Body of pancreas (tissue), 4 donors: ENCODE data around the gene ZCCHC13. TPM values are rescaled to one million over a fixed set of nuclear protein-coding genes. Genes with fewer than 3 reads are reported as not detected.
A peak's percentile ranks its signal among the peaks of the same experiment; 100 is the strongest.
"Not testable (repeated sequence)": the region's sequence is repeated elsewhere in the genome, so short reads cannot be mapped to it uniquely, and the experiment has no call there.

Experiments
- ATAC-seq: fragments of 150-250 bp; one replicate; pipeline ENCODE4 v1.9.1; 2016
- DNase-seq, 4 donors: peaks; one replicate each; pipeline ENCODE4 v3.0.0-alpha.2; 2019
- H3K27ac ChIP-seq, 4 donors: fragments of 200-600 bp; sonication (generic); 1 replicate in 3 of 4; 2 replicates in 1 of 4; pipeline versions ENCODE4 v1.5.1 to v1.6.1; 2016 to 2019; ENCODE audit warnings: mild to moderate bottlenecking in 1 of 4, mixed read lengths in 1 of 4, moderate library complexity in 1 of 4
- H3K27me3 ChIP-seq, 2 donors: fragments of 200-600 bp; sonication (generic); one replicate each; pipeline ENCODE4 v1.6.0; 2016; ENCODE audit warnings: mild to moderate bottlenecking in 1 of 2
- H3K36me3 ChIP-seq, 2 donors: fragments of 200-600 bp; sonication (generic); replicated peaks in 1 of 2; 2 replicates each; pipeline ENCODE4 v1.5.1; 2016; ENCODE audit warnings: low read depth in 2 of 2; ENCODE audit not compliant: insufficient read depth in 1 of 2
- H3K4me1 ChIP-seq: fragments of 200-600 bp; sonication (generic); one replicate; pipeline ENCODE4 v1.6.0; 2016
- H3K4me3 ChIP-seq, 2 donors: fragments of 200-600 bp; sonication (generic); 1 replicate in 1 of 2; 2 replicates in 1 of 2; pipeline ENCODE4 v1.5.1; 2016 to 2019
- H3K9me3 ChIP-seq, 3 donors: fragments of 200-600 bp; sonication (generic); 1 replicate in 2 of 3; 2 replicates in 1 of 3; pipeline ENCODE4 v1.5.1; 2016
- CTCF ChIP-seq, 7 experiments: fragments of 450-650 bp in 4 of 7; fragments of 200-600 bp in 3 of 7; sonication (generic) in 3 of 7; IDR thresholded peaks; one replicate each; pipeline ENCODE4 v1.5.1; 2016 to 2019; ENCODE audit warnings: antibody characterized with exemption in 7 of 7
- POLR2A ChIP-seq, 3 donors: fragments of 450-650 bp; IDR thresholded peaks; one replicate each; pipeline ENCODE4 v1.6.1; 2016; ENCODE audit warnings: antibody characterized with exemption in 3 of 3, mild to moderate bottlenecking in 2 of 3
- WGBS, 2 donors: methylation state at CpG; one replicate each; pipeline ENCODE4 v1.1.5; 2017; 5-methylcytosine and 5-hydroxymethylcytosine counted together
- intact Hi-C: fragments of 100-400 bp; cut with DNase I; formaldehyde crosslinking; loops from one replicate; pipeline ENCODE4 v1.15.1; 2023
- total RNA-seq, 2 donors: library from RNA; depleted of rRNA; stranded (reverse); fragments of >200 nt; gene quantifications; one replicate each; pipeline ENCODE4 v1.1.0, GENCODE V29; 2016

ZCCHC13 gene
- total RNA-seq, 2 donors from 2014 or later: not detected

GRCh38 chrX:74338852-74339251 lies 34.9 kb downstream of the ZCCHC13 start:
- intact Hi-C loops: no loop called here
- H3K4me1 ChIP-seq: no peaks in the 10 kb centered on the region
- H3K4me3 ChIP-seq: no peak overlapping the region
- no peak for DNase-seq
- TF ChIP-seq POLR2A (IDR thresholded peaks at IDR 0.05) (no peak), CTCF (IDR thresholded peaks at IDR 0.05) (no peak)
- H3K36me3 ChIP-seq: no peaks in the 10 kb centered on the region
- no peak for ATAC-seq
- no peak overlapping the region for H3K27ac ChIP-seq
- no peaks in the 10 kb centered on the region for H3K27me3 ChIP-seq
- H3K9me3 ChIP-seq: no peaks in the 10 kb centered on the region

GRCh38 chrX:74340051-74340450 lies 36.1 kb downstream of the ZCCHC13 start:
- ATAC-seq (no peak), DNase-seq (no peak)
- Histone ChIP-seq H3K9me3 (no peaks in the 10 kb centered on the region), H3K27ac (no peak overlapping the region), H3K36me3 (no peaks in the 10 kb centered on the region), H3K4me3 (no peak overlapping the region), H3K27me3 (no peaks in the 10 kb centered on the region), H3K4me1 (no peaks in the 10 kb centered on the region)
- TF ChIP-seq CTCF (IDR thresholded peaks at IDR 0.05): no peak
- no peak for TF ChIP-seq POLR2A (IDR thresholded peaks at IDR 0.05)
- intact Hi-C loops: loop anchor here (10.0 kb wide), 1 partner anchor 485 kb away; the partner anchor contains the start of gene XIST

- not testable (repeated sequence) for H3K9me3 ChIP-seq, H3K4me3 ChIP-seq, H3K27me3 ChIP-seq, H3K36me3 ChIP-seq, ATAC-seq, H3K27ac ChIP-seq, H3K4me1 ChIP-seq, DNase-seq
- intact Hi-C loops: loop anchor here (10.0 kb wide), 1 partner anchor 487 kb away; the partner anchor contains the start of gene XIST
- 68 to 84% methylated on average over 4 to 5 of the region's 5 CpGs for WGBS, 2 donors
Observed at GRCh38 chrX:74342211-74342610, 38.2 kb downstream of the ZCCHC13 start.

DNA sequence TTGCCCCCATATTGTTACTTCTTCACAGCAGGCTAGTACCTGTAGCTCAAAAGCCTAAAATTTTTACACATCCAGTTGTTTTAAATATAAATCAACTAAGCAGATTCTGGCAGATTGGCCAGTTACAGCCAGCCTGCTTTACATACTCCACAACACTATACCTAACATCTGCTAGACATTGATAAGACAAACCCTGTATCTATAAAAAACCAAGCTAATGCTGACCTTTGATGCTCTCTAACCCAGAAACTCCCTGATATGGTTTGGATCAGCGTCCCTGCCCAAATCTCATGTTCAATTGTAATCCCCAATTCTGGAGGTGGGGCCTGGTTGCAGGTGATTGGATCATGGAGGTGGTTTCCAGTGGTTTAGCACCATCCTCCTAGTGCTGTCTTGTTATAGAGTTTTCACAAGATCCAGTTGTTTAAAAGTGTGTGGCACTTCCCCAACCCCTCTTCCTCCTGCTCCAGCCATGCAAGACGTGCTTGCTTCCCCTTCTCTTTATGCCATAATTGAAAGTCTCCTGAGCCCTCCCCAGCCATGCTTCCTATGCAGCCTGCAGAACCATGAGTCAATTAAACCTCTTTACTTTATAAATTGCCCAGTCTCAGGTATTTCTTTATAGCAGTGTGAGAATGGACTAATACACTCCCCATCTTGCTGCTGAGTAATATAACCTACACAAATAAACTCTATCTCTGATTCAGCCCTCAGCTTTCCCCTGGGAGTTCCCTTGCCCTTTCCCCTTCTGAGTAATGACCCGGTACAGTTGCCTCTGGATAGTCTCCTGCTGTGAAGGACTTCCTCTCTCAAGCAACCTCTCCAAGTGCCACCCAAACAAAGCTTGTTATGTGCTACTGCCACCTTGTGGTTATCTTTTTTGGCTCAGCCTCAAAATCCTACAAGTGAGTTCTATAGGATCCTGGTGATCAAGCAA lies 39.6 kb downstream of the ZCCHC13 start:
- H3K27ac ChIP-seq: no peak overlapping the region
- ATAC-seq (peak; percentile 68), DNase-seq (peak; percentile 42 to 71 (median 66))
- no peak overlapping the region for H3K4me3 ChIP-seq
- no peaks in the 10 kb centered on the region for H3K36me3 ChIP-seq
- intact Hi-C loops: loop anchor here (10.0 kb wide), 1 partner anchor 489 kb away; the partner anchor contains the start of gene XIST
- TF ChIP-seq CTCF (IDR thresholded peaks at IDR 0.05) (peak; percentile 29 to 65 (median 46)), POLR2A (IDR thresholded peaks at IDR 0.05) (no peak)
- H3K4me1 ChIP-seq: no peaks in the 10 kb centered on the region
- H3K9me3 ChIP-seq: no peaks in the 10 kb centered on the region
- 56 to 60% methylated on average over 3 of the region's 3 CpGs for WGBS, 2 donors
- H3K27me3 ChIP-seq: no peaks in the 10 kb centered on the region

DNA sequence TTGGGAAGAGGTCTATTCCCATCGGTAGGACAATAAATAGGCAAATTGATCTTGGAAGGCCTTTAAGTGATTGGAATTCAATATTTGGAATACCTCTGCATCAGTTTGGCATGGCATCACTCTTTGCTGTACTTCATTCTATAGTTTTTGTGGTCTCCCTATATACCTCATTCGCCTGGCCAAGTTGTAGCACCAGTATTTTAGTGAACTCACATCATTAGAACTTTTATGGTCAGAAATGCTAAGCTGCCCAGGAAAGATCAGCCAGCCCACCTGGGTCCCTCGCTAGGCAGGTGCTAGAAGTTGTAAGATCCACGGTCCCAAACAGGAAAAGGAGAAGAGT lies 40.3 kb downstream of the ZCCHC13 start:
- Histone ChIP-seq H3K27me3 (no peaks in the 10 kb centered on the region), H3K36me3 (no peaks in the 10 kb centered on the region), H3K4me1 (no peaks in the 10 kb centered on the region), H3K4me3 (no peak overlapping the region), H3K27ac (no peak overlapping the region), H3K9me3 (no peaks in the 10 kb centered on the region)
- ATAC-seq (no peak), DNase-seq (no peak)
- WGBS, 2 donors: 56 to 69% methylated on average over 2 to 4 of the region's 4 CpGs
- TF ChIP-seq POLR2A (IDR thresholded peaks at IDR 0.05): no peak
- no peak for TF ChIP-seq CTCF (IDR thresholded peaks at IDR 0.05)
- intact Hi-C loops: loop anchor here (10.0 kb wide), 1 partner anchor 489 kb away; the partner anchor contains the start of gene XIST
